ENCODE data around the gene KLB.

DNA sequence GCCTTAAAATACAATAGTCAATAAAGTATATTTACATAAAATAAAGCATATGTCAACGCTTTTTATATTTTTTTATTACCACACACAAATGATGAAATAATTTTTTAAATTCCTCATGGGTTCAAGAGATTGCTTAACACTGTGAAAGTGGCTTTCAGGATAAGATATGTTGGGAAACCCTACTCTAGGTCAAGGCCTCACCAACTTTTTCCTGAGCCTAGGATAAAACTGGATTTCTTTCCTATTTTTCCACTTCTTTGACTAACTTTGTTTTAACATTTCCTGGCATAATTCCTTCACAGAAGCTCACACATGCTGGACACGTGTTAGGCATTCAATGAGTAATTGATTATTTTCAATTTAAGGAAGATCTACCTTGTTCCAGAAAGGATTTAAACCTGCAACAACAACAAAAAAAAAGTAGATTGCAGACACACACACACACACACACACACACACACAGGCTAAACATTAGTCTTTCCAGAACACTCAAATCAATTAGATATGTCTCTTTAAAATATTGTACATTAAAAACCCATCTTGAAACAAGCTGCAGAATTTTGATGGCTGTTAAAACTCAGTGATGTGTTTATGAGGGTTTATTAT lies 9.1 kb downstream of the KLB start:
- no peak for TF ChIP-seq CTCF (optimal IDR thresholded peaks at IDR 0.05 in 1 of 3, IDR thresholded peaks at IDR 0.05 in 1 of 3, conservative IDR thresholded peaks at IDR 0.05 in 1 of 3; ENCODE audit: extremely low read depth in 1 of 3, insufficient read depth in 2 of 3, low read length in 3 of 3)
- TF ChIP-seq EZH2 (IDR thresholded peaks at IDR 0.05; ENCODE audit: low read length), result no peak
